Effector memory CD4-positive, alpha-beta T cell (primary cell): ENCODE results near the gene SORCS2.

ENCODE experiments used
- DNase-seq, 3 donors: peaks; one replicate each; pipeline ENCODE4 v3.0.0-alpha.2; 2020
- H3K27ac ChIP-seq: 2 replicates; pipeline ENCODE4 v1.7.0; 2013; ENCODE audit warnings: mild to moderate bottlenecking, low read length, moderate library complexity; ENCODE audit not compliant: insufficient read depth, poor library complexity, severe bottlenecking
- H3K27me3 ChIP-seq: replicated peaks from 2 replicates; pipeline ENCODE4 v1.7.0; 2013; ENCODE audit warnings: mild to moderate bottlenecking, low read length; ENCODE audit not compliant: insufficient read depth, control insufficient read depth, poor library complexity, severe bottlenecking
- H3K36me3 ChIP-seq: 2 replicates; pipeline ENCODE4 v1.7.0; 2013; ENCODE audit warnings: mild to moderate bottlenecking, low read length, moderate library complexity; ENCODE audit not compliant: control insufficient read depth, insufficient read depth
- H3K4me1 ChIP-seq: 2 replicates; pipeline ENCODE4 v1.7.0; 2013; ENCODE audit warnings: low read length, mild to moderate bottlenecking; ENCODE audit not compliant: control insufficient read depth, insufficient read depth, poor library complexity, severe bottlenecking
- H3K4me3 ChIP-seq: 2 replicates; pipeline ENCODE4 v1.7.0; 2013; ENCODE audit warnings: low read length, low read depth, mild to moderate bottlenecking; ENCODE audit not compliant: insufficient read depth, poor library complexity, severe bottlenecking
- H3K9me3 ChIP-seq: 2 replicates; pipeline ENCODE4 v1.7.0; 2013; ENCODE audit warnings: mild to moderate bottlenecking, low read length, moderate library complexity; ENCODE audit not compliant: control insufficient read depth

The SORCS2 gene

GRCh38 chr4:7261536-7261935 is 69.2 kb downstream of the SORCS2 start:
- H3K9me3 ChIP-seq: no peaks in the 10 kb centered on the region
- DNase-seq: no peak
- no peak overlapping the region for H3K4me3 ChIP-seq
- H3K4me1 ChIP-seq: no peaks in the 10 kb centered on the region
- no peaks in the 10 kb centered on the region for H3K36me3 ChIP-seq
- H3K27ac ChIP-seq: no peak overlapping the region
- no peaks in the 10 kb centered on the region for H3K27me3 ChIP-seq

GRCh38 chr4:7262134-7262533 is 69.8 kb downstream of the SORCS2 start:
- no peaks in the 10 kb centered on the region for H3K36me3 ChIP-seq
- no peaks in the 10 kb centered on the region for H3K4me1 ChIP-seq
- no peak for DNase-seq
- H3K27me3 ChIP-seq: no peaks in the 10 kb centered on the region
- no peak overlapping the region for H3K27ac ChIP-seq
- no peaks in the 10 kb centered on the region for H3K9me3 ChIP-seq
- H3K4me3 ChIP-seq: no peak overlapping the region

GRCh38 chr4:7263166-7263565 is 70.8 kb downstream of the SORCS2 start:
- Histone ChIP-seq H3K27ac (no peak overlapping the region), H3K4me3 (no peak overlapping the region), H3K9me3 (no peaks in the 10 kb centered on the region), H3K4me1 (no peaks in the 10 kb centered on the region), H3K27me3 (no peaks in the 10 kb centered on the region), H3K36me3 (no peaks in the 10 kb centered on the region)
- DNase-seq: no peak

GRCh38 chr4:7264694-7265093 is 72.4 kb downstream of the SORCS2 start:
- H3K36me3 ChIP-seq: no peaks in the 10 kb centered on the region
- H3K9me3 ChIP-seq: no peaks in the 10 kb centered on the region
- H3K27ac ChIP-seq: no peak overlapping the region
- no peaks in the 10 kb centered on the region for H3K27me3 ChIP-seq
- no peaks in the 10 kb centered on the region for H3K4me1 ChIP-seq
- no peak overlapping the region for H3K4me3 ChIP-seq
- no peak for DNase-seq

- no peaks in the 10 kb centered on the region for H3K4me1 ChIP-seq
- H3K36me3 ChIP-seq: no peaks in the 10 kb centered on the region
- no peak for DNase-seq
- H3K27ac ChIP-seq: no peak overlapping the region
- H3K27me3 ChIP-seq: no peaks in the 10 kb centered on the region
- H3K9me3 ChIP-seq: no peaks in the 10 kb centered on the region
- no peak overlapping the region for H3K4me3 ChIP-seq
These were observed 74.4 kb downstream of the SORCS2 start for GRCh38 chr4:7266525-7267292.

GRCh38 chr4:7267829-7268228 is 75.5 kb downstream of the SORCS2 start:
- Histone ChIP-seq H3K27me3 (no peaks in the 10 kb centered on the region), H3K4me1 (no peaks in the 10 kb centered on the region), H3K9me3 (no peaks in the 10 kb centered on the region), H3K27ac (no peak overlapping the region), H3K4me3 (no peak overlapping the region), H3K36me3 (no peaks in the 10 kb centered on the region)
- no peak for DNase-seq

GRCh38 chr4:7268941-7269340 is 76.6 kb downstream of the SORCS2 start:
- H3K27ac ChIP-seq: no peak overlapping the region
- no peaks in the 10 kb centered on the region for H3K4me1 ChIP-seq
- no peak overlapping the region for H3K4me3 ChIP-seq
- H3K27me3 ChIP-seq: no peaks in the 10 kb centered on the region
- no peak for DNase-seq
- no peaks in the 10 kb centered on the region for H3K36me3 ChIP-seq
- no peaks in the 10 kb centered on the region for H3K9me3 ChIP-seq

- no peaks in the 10 kb centered on the region for H3K9me3 ChIP-seq
- H3K27ac ChIP-seq: no peak overlapping the region
- H3K27me3 ChIP-seq: no peaks in the 10 kb centered on the region
- no peaks in the 10 kb centered on the region for H3K36me3 ChIP-seq
- no peaks in the 10 kb centered on the region for H3K4me1 ChIP-seq
- no peak for DNase-seq
- no peak overlapping the region for H3K4me3 ChIP-seq
These were observed 77.8 kb downstream of the SORCS2 start for GRCh38 chr4:7270121-7270520.

GRCh38 chr4:7272404-7272803 is 80.1 kb downstream of the SORCS2 start:
- Histone ChIP-seq H3K4me1 (no peaks in the 10 kb centered on the region), H3K9me3 (no peaks in the 10 kb centered on the region), H3K27ac (no peak overlapping the region), H3K27me3 (no peaks in the 10 kb centered on the region), H3K4me3 (no peak overlapping the region), H3K36me3 (no peaks in the 10 kb centered on the region)
- DNase-seq: no peak

GRCh38 chr4:7273738-7274297 is 81.5 kb downstream of the SORCS2 start:
- no peak overlapping the region for H3K4me3 ChIP-seq
- DNase-seq: no peak

More at GRCh38 chr4:7273738-7274297, 81.5 kb downstream of the SORCS2 start:
- H3K36me3 ChIP-seq: no peaks in the 10 kb centered on the region
- H3K4me1 ChIP-seq: no peaks in the 10 kb centered on the region
- no peaks in the 10 kb centered on the region for H3K9me3 ChIP-seq
- no peak overlapping the region for H3K27ac ChIP-seq
- no peaks in the 10 kb centered on the region for H3K27me3 ChIP-seq
